A549 (cell line): Measurements from ENCODE around the gene PSMD12. TPM values are rescaled to one million over a fixed set of nuclear protein-coding genes. Genes with fewer than 3 reads are reported as not detected.

Source experiments
- ATAC-seq, 2 experiments: fragments of 200-7000 bp in 1 of 2; fragments of >200 bp in 1 of 2; cut with Nextera tagmentation in 1 of 2; cut with Tn5 transposase in 1 of 2; 3 replicates each; pipeline versions ENCODE4 v1.8.0 to v1.9.1; 2018 to 2020; ENCODE audit warnings: mild to moderate bottlenecking in 1 of 2, moderate library complexity in 1 of 2
- CTCF ChIA-PET: fragments of 300-600 bp; sonication (Branson Sonifier 250); formaldehyde crosslinking; extraction: SDS; loops from one replicate; lab custom pipeline; 2021; ENCODE audit warnings: antibody characterized with exemption, inconsistent platforms; lab: Yijun Ruan, JAX
- POLR2A ChIA-PET: fragments of 350-600 bp; formaldehyde crosslinking; extraction: SDS; loops from one replicate; lab custom pipeline; 2021; ENCODE audit warnings: antibody characterized with exemption, inconsistent platforms; lab: Yijun Ruan, JAX
- DNase-seq, 2 experiments: peaks; one replicate each; pipeline versions ENCODE4 v3.0.0 to v3.0.0-alpha.2; 2011 to 2016; ENCODE audit warnings: low read depth in 1 of 2, low spot score in 1 of 2
- FAIRE-seq: peaks from 2 replicates; lab custom pipeline; 2011; peaks lifted over from hg19 to GRCh38; lab: Jason Lieb, UNC
- H3K27ac ChIP-seq, 2 experiments: fragments of >200 bp; sonication (Bioruptor Twin); formaldehyde crosslinking; 3 replicates each; pipeline ENCODE4 v1.5.1; 2016 to 2017
- H3K4me1 ChIP-seq: fragments of >200 bp; sonication (Bioruptor Twin); formaldehyde crosslinking; 3 replicates; pipeline ENCODE4 v1.6.1; 2016
- H3K4me2 ChIP-seq: fragments of >200 bp; sonication (Bioruptor Twin); formaldehyde crosslinking; 3 replicates; pipeline ENCODE4 v1.6.1; 2016
- H3K4me3 ChIP-seq: fragments of >200 bp; sonication (Bioruptor Twin); formaldehyde crosslinking; 3 replicates; pipeline ENCODE4 v1.5.1; 2016
- H3K9me3 ChIP-seq: fragments of >200 bp; sonication (Bioruptor Twin); formaldehyde crosslinking; 3 replicates; pipeline ENCODE4 v1.6.1; 2016
- CHD2 ChIP-seq: fragments of 150-350 bp; IDR thresholded peaks from 2 replicates; pipeline ENCODE4 v1.6.1; 2014; ENCODE audit warnings: low read length; ENCODE audit not compliant: partially characterized antibody
- FOSB ChIP-seq: fragments of 250-450 bp; sonication (Bioruptor Pico); IDR thresholded peaks from 2 replicates; pipeline ENCODE4 v1.5.0; 2020; ENCODE audit warnings: mild to moderate bottlenecking, moderate library complexity
- FOSL2 ChIP-seq, 2 experiments: fragments of 450-650 bp in 1 of 2; fragments of >200 bp in 1 of 2; sonication (Bioruptor Twin) in 1 of 2; formaldehyde crosslinking; IDR thresholded peaks; 2 replicates each; pipeline versions ENCODE4 v1.5.0 to v1.6.1; 2016 to 2020; ENCODE audit warnings: mild to moderate bottlenecking in 1 of 2, moderate library complexity in 1 of 2
- HDAC2 ChIP-seq: fragments of 200-600 bp; sonication (generic); IDR thresholded peaks from 2 replicates; pipeline ENCODE4 v1.6.1; 2016
- KDM1A ChIP-seq: fragments of 200-600 bp; sonication (generic); IDR thresholded peaks from 2 replicates; pipeline ENCODE4 v1.6.1; 2016; ENCODE audit warnings: low read depth, mild to moderate bottlenecking
- KDM5A ChIP-seq: fragments of 200-600 bp; sonication (generic); IDR thresholded peaks from 2 replicates; pipeline ENCODE4 v1.6.1; 2016; ENCODE audit warnings: antibody characterized with exemption, mild to moderate bottlenecking
- MYC ChIP-seq: IDR thresholded peaks from 2 replicates; pipeline ENCODE4 v1.6.1; 2012; ENCODE audit warnings: mild to moderate bottlenecking, inconsistent platforms, low read length, improper control_type of control experiment, borderline replicate concordance
- NFE2L2 ChIP-seq: fragments of 150-350 bp; conservative IDR thresholded peaks from 2 replicates; pipeline ENCODE4 v1.6.1; 2014; ENCODE audit warnings: low read length
- NPAS2 ChIP-seq: fragments of 250-450 bp; sonication (Bioruptor Pico); IDR thresholded peaks from 2 replicates; pipeline ENCODE4 v1.8.0; 2022; ENCODE audit warnings: mild to moderate bottlenecking, moderate library complexity, borderline replicate concordance
- POLR2A ChIP-seq: IDR thresholded peaks from 2 replicates; pipeline ENCODE4 v1.6.1; 2012; ENCODE audit warnings: mild to moderate bottlenecking, low read length
- POLR2AphosphoS2 ChIP-seq: conservative IDR thresholded peaks from 2 replicates; pipeline ENCODE4 v1.6.1; 2012; ENCODE audit warnings: low read length, improper control_type of control experiment, inconsistent platforms
- RCOR1 ChIP-seq: fragments of 150-350 bp; IDR thresholded peaks from 2 replicates; pipeline ENCODE4 v1.6.1; 2014; ENCODE audit warnings: antibody characterized with exemption, low read length, low read depth
- RFX5 ChIP-seq: fragments of 450-650 bp; IDR thresholded peaks from 2 replicates; pipeline ENCODE4 v1.7.1; 2014; ENCODE audit warnings: antibody characterized with exemption, mild to moderate bottlenecking, moderate library complexity
- TFCP2L1 ChIP-seq: fragments of 250-450 bp; sonication (Bioruptor Pico); IDR thresholded peaks from 2 replicates; pipeline ENCODE4 v1.5.0; 2021; ENCODE audit warnings: mild to moderate bottlenecking
- WGBS: methylation state at CpG from one replicate; pipeline ENCODE4 v1.1.6; 2017; ENCODE audit errors: missing lambda C conversion rate; 5-methylcytosine and 5-hydroxymethylcytosine counted together
- polyA plus RNA-seq, 4 experiments: library from polyadenylated mRNA; depleted of rRNA in 3 of 4; stranded (reverse); fragments of >200 nt; fragmentation: RNase III in 1 of 4; extraction: RNeasy Plus Mini Kit Qiagen cat#74134 plus additional on column Dnase treatment in 1 of 4; gene quantifications; 2 replicates in 3 of 4; 3 replicates in 1 of 4; pipeline ENCODE4 v1.2.3, GENCODE V29; 2011 to 2017
- TF ChIP-seq, protein P1 (sequence below): fragments of 200-600 bp; sonication (generic); IDR thresholded peaks from 2 replicates; pipeline ENCODE4 v1.6.1; 2016; ENCODE audit warnings: antibody characterized with exemption, mild to moderate bottlenecking, moderate library complexity
- TF ChIP-seq, protein P2 (sequence below): fragments of 250-450 bp; sonication (Bioruptor Pico); IDR thresholded peaks from 2 replicates; pipeline ENCODE4 v1.5.0; 2021; ENCODE audit warnings: mild to moderate bottlenecking, moderate library complexity, borderline replicate concordance
- TF ChIP-seq, protein P3 (sequence below): fragments of >200 bp; sonication (Bioruptor Twin); formaldehyde crosslinking; IDR thresholded peaks from 3 replicates; pipeline ENCODE4 v1.6.1; 2016
- TF ChIP-seq, protein P4 (sequence below): fragments of 150-350 bp; IDR thresholded peaks from 2 replicates; pipeline ENCODE4 v1.6.1; 2014; ENCODE audit warnings: low read depth, mild to moderate bottlenecking, low read length
- TF ChIP-seq, protein P5 (sequence below): fragments of >200 bp; sonication (Bioruptor Twin); formaldehyde crosslinking; IDR thresholded peaks from 3 replicates; pipeline ENCODE4 v1.5.1; 2016
- TF ChIP-seq, protein P6 (sequence below): fragments of 450-650 bp; IDR thresholded peaks from 2 replicates; pipeline ENCODE4 v1.6.1; 2014; ENCODE audit warnings: antibody characterized with exemption

Gene PSMD12
- polyA plus RNA-seq, 2 of the 4 experiments (the other 2 are of a cell fraction): 104 to 106 TPM

DNA sequence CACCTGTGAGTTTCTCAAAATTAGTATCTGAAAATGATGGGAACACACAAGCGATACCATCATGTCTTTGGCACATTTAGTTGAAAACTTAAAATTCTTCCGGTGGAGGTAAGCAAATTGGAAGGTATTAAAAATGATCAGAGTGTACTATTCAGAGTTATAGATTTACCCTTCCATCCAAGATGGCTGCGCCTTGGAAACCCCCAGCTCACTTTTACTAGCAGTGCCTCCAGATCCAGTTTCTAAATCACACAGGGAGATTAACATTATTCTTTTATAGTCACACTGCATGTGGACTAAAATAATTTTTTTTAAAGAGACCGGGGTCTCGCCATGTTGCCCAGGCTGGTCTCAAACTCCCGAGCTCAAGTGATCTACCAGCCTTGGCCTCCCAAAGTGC is 25.7 kb upstream of the PSMD12 start:
- H3K4me1 ChIP-seq: peaks cover 19% of the 10 kb centered on the region
- TF ChIP-seq, protein P1, sequence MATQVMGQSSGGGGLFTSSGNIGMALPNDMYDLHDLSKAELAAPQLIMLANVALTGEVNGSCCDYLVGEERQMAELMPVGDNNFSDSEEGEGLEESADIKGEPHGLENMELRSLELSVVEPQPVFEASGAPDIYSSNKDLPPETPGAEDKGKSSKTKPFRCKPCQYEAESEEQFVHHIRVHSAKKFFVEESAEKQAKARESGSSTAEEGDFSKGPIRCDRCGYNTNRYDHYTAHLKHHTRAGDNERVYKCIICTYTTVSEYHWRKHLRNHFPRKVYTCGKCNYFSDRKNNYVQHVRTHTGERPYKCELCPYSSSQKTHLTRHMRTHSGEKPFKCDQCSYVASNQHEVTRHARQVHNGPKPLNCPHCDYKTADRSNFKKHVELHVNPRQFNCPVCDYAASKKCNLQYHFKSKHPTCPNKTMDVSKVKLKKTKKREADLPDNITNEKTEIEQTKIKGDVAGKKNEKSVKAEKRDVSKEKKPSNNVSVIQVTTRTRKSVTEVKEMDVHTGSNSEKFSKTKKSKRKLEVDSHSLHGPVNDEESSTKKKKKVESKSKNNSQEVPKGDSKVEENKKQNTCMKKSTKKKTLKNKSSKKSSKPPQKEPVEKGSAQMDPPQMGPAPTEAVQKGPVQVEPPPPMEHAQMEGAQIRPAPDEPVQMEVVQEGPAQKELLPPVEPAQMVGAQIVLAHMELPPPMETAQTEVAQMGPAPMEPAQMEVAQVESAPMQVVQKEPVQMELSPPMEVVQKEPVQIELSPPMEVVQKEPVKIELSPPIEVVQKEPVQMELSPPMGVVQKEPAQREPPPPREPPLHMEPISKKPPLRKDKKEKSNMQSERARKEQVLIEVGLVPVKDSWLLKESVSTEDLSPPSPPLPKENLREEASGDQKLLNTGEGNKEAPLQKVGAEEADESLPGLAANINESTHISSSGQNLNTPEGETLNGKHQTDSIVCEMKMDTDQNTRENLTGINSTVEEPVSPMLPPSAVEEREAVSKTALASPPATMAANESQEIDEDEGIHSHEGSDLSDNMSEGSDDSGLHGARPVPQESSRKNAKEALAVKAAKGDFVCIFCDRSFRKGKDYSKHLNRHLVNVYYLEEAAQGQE: no peak
- TF ChIP-seq TFCP2L1 (no peak), FOSB (CRISPR knock-in tag) (no peak), FOSL2 (IDR thresholded peaks at IDR 0.05) (no peak), FOSL2 (CRISPR knock-in tag; IDR thresholded peaks at IDR 0.05) (no peak), RCOR1 (no peak), POLR2A (no peak), CHD2 (no peak), NPAS2 (CRISPR knock-in tag) (no peak), KDM1A (no peak), HDAC2 (no peak), POLR2AphosphoS2 (no peak), MYC (no peak), KDM5A (no peak), NFE2L2 (no peak), RFX5 (no peak)
- TF ChIP-seq, protein P2, sequence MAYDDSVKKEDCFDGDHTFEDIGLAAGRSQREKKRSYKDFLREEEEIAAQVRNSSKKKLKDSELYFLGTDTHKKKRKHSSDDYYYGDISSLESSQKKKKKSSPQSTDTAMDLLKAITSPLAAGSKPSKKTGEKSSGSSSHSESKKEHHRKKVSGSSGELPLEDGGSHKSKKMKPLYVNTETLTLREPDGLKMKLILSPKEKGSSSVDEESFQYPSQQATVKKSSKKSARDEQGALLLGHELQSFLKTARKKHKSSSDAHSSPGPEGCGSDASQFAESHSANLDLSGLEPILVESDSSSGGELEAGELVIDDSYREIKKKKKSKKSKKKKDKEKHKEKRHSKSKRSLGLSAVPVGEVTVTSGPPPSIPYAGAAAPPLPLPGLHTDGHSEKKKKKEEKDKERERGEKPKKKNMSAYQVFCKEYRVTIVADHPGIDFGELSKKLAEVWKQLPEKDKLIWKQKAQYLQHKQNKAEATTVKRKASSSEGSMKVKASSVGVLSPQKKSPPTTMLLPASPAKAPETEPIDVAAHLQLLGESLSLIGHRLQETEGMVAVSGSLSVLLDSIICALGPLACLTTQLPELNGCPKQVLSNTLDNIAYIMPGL (CRISPR knock-in tag): no peak
- TF ChIP-seq, protein P3, sequence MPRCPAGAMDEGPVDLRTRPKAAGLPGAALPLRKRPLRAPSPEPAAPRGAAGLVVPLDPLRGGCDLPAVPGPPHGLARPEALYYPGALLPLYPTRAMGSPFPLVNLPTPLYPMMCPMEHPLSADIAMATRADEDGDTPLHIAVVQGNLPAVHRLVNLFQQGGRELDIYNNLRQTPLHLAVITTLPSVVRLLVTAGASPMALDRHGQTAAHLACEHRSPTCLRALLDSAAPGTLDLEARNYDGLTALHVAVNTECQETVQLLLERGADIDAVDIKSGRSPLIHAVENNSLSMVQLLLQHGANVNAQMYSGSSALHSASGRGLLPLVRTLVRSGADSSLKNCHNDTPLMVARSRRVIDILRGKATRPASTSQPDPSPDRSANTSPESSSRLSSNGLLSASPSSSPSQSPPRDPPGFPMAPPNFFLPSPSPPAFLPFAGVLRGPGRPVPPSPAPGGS: no peak
- TF ChIP-seq, protein P4, sequence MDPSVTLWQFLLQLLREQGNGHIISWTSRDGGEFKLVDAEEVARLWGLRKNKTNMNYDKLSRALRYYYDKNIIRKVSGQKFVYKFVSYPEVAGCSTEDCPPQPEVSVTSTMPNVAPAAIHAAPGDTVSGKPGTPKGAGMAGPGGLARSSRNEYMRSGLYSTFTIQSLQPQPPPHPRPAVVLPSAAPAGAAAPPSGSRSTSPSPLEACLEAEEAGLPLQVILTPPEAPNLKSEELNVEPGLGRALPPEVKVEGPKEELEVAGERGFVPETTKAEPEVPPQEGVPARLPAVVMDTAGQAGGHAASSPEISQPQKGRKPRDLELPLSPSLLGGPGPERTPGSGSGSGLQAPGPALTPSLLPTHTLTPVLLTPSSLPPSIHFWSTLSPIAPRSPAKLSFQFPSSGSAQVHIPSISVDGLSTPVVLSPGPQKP: no peak
- TF ChIP-seq, protein P5, sequence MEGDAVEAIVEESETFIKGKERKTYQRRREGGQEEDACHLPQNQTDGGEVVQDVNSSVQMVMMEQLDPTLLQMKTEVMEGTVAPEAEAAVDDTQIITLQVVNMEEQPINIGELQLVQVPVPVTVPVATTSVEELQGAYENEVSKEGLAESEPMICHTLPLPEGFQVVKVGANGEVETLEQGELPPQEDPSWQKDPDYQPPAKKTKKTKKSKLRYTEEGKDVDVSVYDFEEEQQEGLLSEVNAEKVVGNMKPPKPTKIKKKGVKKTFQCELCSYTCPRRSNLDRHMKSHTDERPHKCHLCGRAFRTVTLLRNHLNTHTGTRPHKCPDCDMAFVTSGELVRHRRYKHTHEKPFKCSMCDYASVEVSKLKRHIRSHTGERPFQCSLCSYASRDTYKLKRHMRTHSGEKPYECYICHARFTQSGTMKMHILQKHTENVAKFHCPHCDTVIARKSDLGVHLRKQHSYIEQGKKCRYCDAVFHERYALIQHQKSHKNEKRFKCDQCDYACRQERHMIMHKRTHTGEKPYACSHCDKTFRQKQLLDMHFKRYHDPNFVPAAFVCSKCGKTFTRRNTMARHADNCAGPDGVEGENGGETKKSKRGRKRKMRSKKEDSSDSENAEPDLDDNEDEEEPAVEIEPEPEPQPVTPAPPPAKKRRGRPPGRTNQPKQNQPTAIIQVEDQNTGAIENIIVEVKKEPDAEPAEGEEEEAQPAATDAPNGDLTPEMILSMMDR: no peak
- TF ChIP-seq, protein P6, sequence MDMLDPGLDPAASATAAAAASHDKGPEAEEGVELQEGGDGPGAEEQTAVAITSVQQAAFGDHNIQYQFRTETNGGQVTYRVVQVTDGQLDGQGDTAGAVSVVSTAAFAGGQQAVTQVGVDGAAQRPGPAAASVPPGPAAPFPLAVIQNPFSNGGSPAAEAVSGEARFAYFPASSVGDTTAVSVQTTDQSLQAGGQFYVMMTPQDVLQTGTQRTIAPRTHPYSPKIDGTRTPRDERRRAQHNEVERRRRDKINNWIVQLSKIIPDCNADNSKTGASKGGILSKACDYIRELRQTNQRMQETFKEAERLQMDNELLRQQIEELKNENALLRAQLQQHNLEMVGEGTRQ: no peak
- TF ChIP-seq, all 56 proteins: peak for 0
- no peak for DNase-seq
- Histone ChIP-seq H3K4me3 (no peak overlapping the region), H3K27ac (no peak overlapping the region; a peak in 1 of 6 replicates), H3K4me2 (no peak overlapping the region), H3K9me3 (no peaks in the 10 kb centered on the region)
- ChIA-PET CTCF (interaction anchor here (3.2 to 8.0 kb wide), 2 partner anchors 13 to 83 kb away, joined by 19 to 185 read pairs; no protein-coding TSS in a partner anchor), POLR2A (no interaction called here)
- ATAC-seq: no peak
- FAIRE-seq: no peak
- WGBS: 93% methylated on average over 6 of the region's 6 CpGs
